Pulmonary artery endothelial cell (primary cell): ENCODE data around the gene AFAP1L1. TPM values are rescaled to one million over a fixed set of nuclear protein-coding genes. Genes with fewer than 3 reads are reported as not detected.

Experiments used
- DNase-seq: peaks from one replicate; pipeline ENCODE4 v3.0.0-alpha.2; 2011; ENCODE audit warnings: low read depth, low spot score
- total RNA-seq: library from RNA; depleted of rRNA; stranded (reverse); fragments of >200 nt; gene quantifications from 2 replicates; pipeline ENCODE4 v1.2.3, GENCODE V29; 2014

AFAP1L1 gene
- total RNA-seq, 1 donor from 2014 or later: 150 TPM

GRCh38 chr5:149313151-149313841 lies 41.6 kb downstream of the AFAP1L1 start:
- DNase-seq: no peak

DNA sequence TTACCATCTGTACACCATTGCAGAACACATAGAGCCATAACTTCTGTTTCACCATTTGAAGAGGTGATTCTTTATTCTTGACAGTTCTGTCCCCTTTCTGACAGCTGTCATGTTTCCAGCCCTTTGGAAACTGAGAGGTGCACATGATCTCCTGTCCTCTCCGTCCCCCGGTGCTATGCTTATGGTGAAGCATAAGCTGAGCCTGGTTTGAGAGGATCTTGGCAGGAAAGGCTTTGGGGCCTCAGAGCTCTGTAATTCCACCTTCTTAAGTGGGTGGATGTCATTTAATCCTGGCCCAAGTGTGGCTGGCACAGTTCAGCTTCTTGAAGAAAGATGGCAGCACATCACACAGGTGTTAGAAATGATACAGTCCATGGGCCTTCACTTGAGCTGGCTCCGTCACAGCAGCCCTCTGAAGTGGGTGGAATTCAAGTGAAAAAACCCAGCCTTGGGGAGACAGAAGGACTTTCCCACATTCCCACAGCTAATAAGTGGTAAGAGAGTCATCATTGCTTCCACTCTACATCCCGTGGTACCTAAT lies 43.0 kb downstream of the AFAP1L1 start:
- no peak for DNase-seq

DNA sequence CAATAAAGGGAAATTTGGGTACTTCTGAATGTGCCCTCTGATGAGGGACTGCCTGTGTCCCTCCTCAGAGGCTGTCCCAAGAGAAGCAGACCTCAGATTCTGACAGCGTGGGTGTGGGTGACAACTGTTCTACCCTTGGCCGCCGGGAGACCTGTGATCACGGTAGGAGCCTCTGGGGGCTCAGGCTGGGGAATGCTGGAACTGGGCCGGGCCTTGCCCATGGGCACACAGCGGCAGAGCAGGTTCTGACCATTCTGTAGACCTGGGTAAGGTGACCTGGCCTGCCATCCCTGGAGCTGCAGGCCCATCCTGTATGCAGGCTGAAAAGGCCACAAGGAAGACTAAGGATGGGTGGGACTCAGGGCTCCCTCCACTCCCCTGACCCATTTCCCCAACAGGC lies 44.1 kb downstream of the AFAP1L1 start:
- DNase-seq: no peak

DNA sequence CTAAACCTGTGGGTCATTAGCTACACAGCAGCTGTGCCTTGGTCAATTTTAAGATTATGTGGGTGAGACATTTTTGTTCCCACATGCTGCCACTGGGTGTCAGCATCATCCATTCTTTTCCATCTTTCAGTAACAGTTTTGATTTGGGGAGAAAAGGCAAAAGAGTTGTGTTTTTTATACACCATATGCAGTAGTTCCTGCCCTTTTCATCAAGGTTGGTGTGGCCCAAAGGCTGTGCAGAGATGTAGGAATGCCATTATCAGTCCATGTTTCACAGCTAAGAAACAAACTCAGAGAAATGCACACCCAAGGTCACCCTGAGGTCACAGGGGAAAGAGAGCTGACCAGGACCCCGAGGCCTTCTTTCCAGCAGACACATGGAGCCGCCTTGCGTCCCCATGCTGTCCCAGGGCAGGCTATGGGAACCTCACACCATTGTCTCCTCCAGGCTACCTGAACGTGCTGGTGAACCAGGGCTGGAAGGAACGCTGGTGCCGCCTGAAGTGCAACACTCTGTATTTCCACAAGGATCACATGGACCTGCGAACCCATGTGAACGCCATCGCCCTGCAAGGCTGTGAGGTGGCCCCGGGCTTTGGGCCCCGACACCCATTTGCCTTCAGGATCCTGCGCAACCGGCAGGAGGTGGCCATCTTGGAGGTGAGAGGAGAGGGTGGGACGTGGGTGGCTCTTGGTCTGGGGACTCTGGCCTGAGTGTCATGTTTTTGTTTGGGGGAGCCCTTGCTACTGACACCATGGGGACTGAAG lies 45.8 kb downstream of the AFAP1L1 start:
- DNase-seq: no peak

GRCh38 chr5:149319174-149319573 lies 47.5 kb downstream of the AFAP1L1 start:
- DNase-seq: no peak

DNA sequence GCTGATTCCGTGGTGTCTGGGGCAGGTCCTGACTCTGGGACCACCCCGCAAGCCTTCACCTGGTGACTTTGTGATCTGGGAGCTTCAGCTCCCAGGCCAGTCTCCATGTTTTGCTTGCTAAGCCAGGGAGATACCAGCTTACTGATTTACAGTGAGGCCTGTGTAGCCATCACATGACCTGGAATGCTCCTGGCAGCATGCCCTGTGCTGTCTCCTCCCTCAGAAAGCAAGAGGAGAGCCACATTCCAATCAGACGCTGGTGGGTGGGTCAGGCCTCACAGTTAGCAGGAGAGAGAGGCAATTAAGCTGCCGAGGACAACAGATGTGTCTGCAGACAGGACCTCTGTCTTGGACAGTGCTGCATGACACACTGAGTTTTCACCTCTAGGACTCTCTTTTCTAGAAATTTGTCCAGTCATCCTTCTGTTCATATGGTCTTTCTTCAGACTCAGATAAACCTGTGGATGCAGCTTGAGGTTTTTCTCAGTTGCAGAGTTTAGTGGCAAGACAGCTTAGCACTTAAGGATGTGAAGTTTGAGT lies 49.2 kb downstream of the AFAP1L1 start:
- peak; percentile 83 for DNase-seq

GRCh38 chr5:149322518-149322917 lies 50.9 kb downstream of the AFAP1L1 start:
- DNase-seq: no peak

GRCh38 chr5:149323210-149323609 lies 51.6 kb downstream of the AFAP1L1 start:
- no peak for DNase-seq

- DNase-seq: no peak
Observed at GRCh38 chr5:149323621-149324205, 52.1 kb downstream of the AFAP1L1 start.

GRCh38 chr5:149324641-149325040 lies 53.0 kb downstream of the AFAP1L1 start:
- DNase-seq: no peak

DNA sequence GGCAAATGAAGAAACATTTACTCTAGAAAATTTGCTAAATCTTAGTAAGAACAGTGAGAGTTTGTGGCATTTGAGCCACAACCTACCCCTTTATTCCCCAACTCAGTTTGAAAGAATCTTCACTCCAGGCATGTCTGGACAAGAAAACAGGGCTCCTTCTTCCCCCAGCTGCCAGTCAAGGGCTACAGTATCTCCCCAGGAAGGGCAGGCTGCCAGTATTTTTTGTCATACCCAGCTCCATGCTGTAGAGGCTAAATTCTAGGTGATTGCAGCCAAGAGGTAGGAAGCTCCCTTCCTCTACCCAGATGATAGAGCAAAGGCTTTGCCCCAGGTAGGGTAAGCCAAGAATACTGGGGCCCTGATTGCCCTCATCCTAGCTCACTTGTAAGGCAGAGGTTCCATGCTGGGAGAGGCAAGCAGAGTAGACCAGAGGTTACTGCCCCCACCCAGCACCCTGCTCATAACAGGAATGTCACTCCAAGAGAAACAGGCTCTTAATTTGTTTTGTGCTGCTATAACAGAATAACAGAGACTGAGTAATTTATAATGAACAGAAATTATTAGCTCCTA lies 53.6 kb downstream of the AFAP1L1 start:
- no peak for DNase-seq

DNA sequence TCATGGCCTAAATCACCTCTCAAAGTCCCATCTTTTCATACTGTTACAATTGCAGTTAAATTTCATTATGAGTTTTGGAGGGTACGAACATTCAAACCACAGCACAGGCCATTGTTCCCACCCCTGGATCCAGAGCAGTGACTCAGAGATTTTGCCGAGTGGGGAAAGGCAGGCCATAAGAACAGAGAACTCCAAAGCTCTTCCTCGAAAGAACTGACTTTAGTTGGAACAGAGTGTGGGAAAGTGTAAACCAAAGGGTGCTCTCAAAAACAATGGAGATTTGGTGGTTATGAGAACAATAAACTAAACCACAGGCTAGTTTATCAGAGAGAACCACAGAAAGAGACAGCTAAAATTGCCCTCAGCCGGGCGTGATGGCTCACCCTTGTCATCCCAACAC lies 54.2 kb downstream of the AFAP1L1 start:
- no peak for DNase-seq

DNA sequence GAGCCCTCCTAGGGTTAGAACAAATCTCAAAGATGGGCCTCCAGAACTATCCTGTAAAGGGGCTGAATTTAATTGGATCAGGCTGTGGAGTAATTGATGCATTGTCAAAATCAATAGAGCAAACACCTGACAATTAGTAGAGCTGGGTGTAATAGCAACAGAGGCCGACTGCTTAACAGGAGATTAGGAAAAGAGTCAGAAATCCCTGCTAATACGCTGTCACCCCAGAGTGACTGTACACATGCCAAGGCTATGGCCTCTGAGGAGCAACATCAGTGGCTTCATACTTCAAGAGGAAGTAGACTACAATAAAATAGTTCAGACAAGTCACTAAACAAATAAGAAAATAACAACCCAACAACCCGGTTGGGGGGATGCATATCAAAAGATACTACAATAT lies 55.0 kb downstream of the AFAP1L1 start:
- no peak for DNase-seq

GRCh38 chr5:149328177-149328576 lies 56.5 kb downstream of the AFAP1L1 start:
- DNase-seq: no peak

DNA sequence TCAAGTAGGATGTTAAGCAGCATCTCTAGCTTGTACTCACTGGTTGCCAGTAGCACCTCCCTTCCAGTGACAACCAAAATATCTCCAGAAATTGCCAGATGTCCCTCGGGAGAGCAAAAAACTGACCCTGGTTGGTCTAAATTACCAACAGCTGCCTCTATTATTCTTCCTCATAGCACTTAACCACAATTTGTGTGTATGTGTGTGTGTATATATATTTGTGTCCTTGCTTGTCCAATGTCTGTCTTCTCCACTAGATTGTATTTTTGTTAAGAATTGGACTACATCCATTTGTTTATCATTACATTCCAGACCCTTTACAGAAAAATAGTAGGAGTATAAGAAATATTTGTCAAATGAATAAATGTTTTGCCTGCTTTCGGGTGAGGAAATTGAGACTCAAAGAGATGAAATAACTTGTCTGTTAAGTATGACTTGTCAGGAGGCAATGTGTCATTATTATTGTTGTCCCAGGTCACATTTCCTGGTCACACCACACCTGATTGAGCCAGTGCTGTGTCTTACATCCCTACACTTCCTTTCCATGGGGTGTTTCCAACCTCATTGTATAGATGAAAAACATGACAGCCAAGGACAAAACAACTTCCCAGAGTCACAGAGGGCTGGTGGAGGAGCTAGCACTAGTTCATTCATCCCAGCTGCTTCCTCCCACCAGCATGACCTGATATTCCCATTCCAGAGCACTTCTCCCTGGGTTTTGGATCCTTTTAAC lies 62.2 kb downstream of the AFAP1L1 start:
- DNase-seq: peak; percentile 55

DNA sequence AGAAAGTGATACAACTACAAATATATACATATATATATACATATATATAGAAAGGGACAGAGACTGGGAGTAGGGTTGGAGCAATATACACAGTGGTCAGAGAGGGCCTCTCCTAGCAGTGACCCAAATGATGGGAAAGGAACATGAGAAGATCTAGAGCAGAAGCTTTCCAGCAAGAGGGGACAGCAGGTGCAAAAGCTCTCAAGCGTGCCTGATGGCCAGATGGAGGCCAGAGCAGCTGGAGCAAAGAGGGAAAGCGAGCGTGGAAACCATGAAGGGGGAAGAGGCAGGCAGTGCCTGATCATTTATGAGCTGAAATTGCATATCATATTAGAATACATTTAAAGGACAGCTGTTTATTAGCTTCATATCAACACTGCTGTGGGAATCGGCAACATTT lies 66.1 kb downstream of the AFAP1L1 start:
- no peak for DNase-seq

GRCh38 chr5:149338364-149338763 lies 66.7 kb downstream of the AFAP1L1 start:
- no peak for DNase-seq

DNA sequence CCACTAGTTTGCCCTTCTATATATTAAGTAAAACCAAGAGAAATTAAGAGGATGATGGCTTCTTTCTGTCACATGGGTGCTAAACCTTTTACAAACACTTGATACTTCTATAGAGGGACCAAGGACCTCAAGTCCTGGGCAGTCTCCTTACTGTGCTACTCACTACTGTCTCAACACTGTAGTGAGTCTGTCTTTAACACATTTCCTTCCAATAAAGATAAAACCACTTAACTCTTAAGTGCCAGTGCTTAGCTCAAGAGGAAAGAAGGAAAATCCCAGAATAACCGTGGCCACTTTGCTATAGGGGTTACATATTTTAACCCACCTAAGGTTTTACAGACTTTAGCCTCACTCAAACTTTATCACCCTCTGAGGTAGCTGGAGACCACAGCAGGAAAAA lies 69.3 kb downstream of the AFAP1L1 start:
- no peak for DNase-seq

GRCh38 chr5:149341876-149342275 lies 70.2 kb downstream of the AFAP1L1 start:
- no peak for DNase-seq

DNA sequence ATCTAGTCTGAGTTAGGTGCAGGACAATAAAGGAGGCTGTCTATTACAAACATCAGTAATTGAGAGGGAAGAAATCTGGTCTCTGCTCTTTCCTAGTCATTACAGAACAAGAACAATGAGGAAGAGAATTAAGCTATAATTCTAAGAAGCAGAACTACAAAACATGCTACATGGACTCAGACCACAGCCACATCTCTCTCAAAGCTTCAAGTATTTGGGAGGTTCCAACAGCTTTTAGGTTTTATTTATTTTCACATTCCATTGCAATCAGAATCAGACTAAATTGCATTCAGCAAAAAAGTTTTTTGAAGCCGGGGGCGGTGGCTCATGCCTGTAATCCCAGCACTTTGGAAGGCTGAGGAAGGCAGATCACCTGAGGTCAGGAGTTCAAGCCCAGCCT lies 72.5 kb downstream of the AFAP1L1 start:
- DNase-seq: no peak
